Common myeloid progenitor, CD34-positive (primary cell): ENCODE data around the gene MAPKAP1.

Source experiments
- CTCF ChIA-PET: fragments of 350-600 bp; sonication (Branson Sonifier 250); formaldehyde crosslinking; loops from one replicate; lab custom pipeline; 2021; ENCODE audit warnings: antibody characterized with exemption; lab: Charles Lee
- POLR2A ChIA-PET: fragments of 350-600 bp; sonication (Branson Sonifier 250); formaldehyde crosslinking; loops from one replicate; lab custom pipeline; 2021; ENCODE audit warnings: antibody characterized with exemption; lab: Charles Lee
- DNase-seq, 3 donors: peaks; one replicate each; pipeline versions ENCODE4 v3.0.0 to v3.0.0-alpha.2; 2013
- H3K27ac ChIP-seq, 2 experiments: 1 replicate in 1 of 2; 2 replicates in 1 of 2; pipeline ENCODE4 v1.7.0; 2013; ENCODE audit warnings: inconsistent platforms in 2 of 2, low read length in 2 of 2, mild to moderate bottlenecking in 2 of 2, low read depth in 1 of 2, moderate library complexity in 1 of 2; ENCODE audit not compliant: severe bottlenecking in 2 of 2, insufficient read depth in 1 of 2, poor library complexity in 1 of 2
- H3K27me3 ChIP-seq, 5 experiments: replicated peaks in 2 of 5; 1 replicate in 3 of 5; 2 replicates in 2 of 5; pipeline versions ENCODE4 v1.6.1 to v1.7.0; 2013; ENCODE audit warnings: low read length in 4 of 5, mild to moderate bottlenecking in 2 of 5, moderate library complexity in 2 of 5, inconsistent platforms in 1 of 5; ENCODE audit not compliant: insufficient read depth in 5 of 5, control insufficient read depth in 4 of 5
- H3K36me3 ChIP-seq, 4 experiments: 1 replicate in 2 of 4; 2 replicates in 2 of 4; pipeline versions ENCODE4 v1.6.1 to v1.7.0; 2013; ENCODE audit warnings: low read length in 3 of 4, control low read depth in 1 of 4, mild to moderate bottlenecking in 1 of 4; ENCODE audit not compliant: control insufficient read depth in 4 of 4, insufficient read depth in 4 of 4
- H3K4me1 ChIP-seq, 4 experiments: 1 replicate in 3 of 4; 2 replicates in 1 of 4; pipeline versions ENCODE4 v1.6.1 to v1.7.1; 2013; ENCODE audit warnings: low read length in 3 of 4, mild to moderate bottlenecking in 3 of 4, control low read depth in 1 of 4, inconsistent platforms in 1 of 4, moderate library complexity in 1 of 4; ENCODE audit not compliant: control insufficient read depth in 4 of 4, insufficient read depth in 4 of 4; ENCODE audit errors: control extremely low read depth in 1 of 4
- H3K4me3 ChIP-seq, 7 experiments: 1 replicate in 4 of 7; 2 replicates in 3 of 7; pipeline versions ENCODE4 v1.5.1 to v1.7.0; 2013; ENCODE audit warnings: mild to moderate bottlenecking in 7 of 7, low read length in 6 of 7, moderate library complexity in 6 of 7, inconsistent platforms in 2 of 7, low read depth in 2 of 7, control low read depth in 1 of 7; ENCODE audit not compliant: insufficient read depth in 4 of 7, control insufficient read depth in 1 of 7; ENCODE audit errors: extremely low read depth in 1 of 7
- H3K9me3 ChIP-seq, 5 experiments: 1 replicate in 4 of 5; 2 replicates in 1 of 5; pipeline versions ENCODE4 v1.6.1 to v1.7.1; 2013; ENCODE audit warnings: low read length in 4 of 5, mild to moderate bottlenecking in 2 of 5, inconsistent platforms in 1 of 5, low read depth in 1 of 5, moderate library complexity in 1 of 5; ENCODE audit not compliant: control insufficient read depth in 4 of 5, insufficient read depth in 2 of 5; ENCODE audit errors: control extremely low read depth in 1 of 5
- WGBS: methylation state at CpG from one replicate; pipeline ENCODE4 v1.1.5; 2013; ENCODE audit not compliant: insufficient coverage; 5-methylcytosine and 5-hydroxymethylcytosine counted together

Gene MAPKAP1

GRCh38 chr9:125460883-125461635, 245.9 kb downstream of the MAPKAP1 start:
- peaks cover 0 to 32% (median 14%) of the 10 kb centered on the region in 4 experiments for H3K36me3 ChIP-seq
- H3K9me3 ChIP-seq = peaks cover 0 to 18% (median 15%) of the 10 kb centered on the region in 5 experiments
- H3K27ac ChIP-seq = no peak overlapping the region
- H3K4me1 ChIP-seq = peaks cover 0 to 25% (median 10%) of the 10 kb centered on the region in 4 experiments
- DNase-seq = no peak
- 97% methylated on average over 5 of the region's 8 CpGs for WGBS
- H3K4me3 ChIP-seq = no peak overlapping the region
- no peaks in the 10 kb centered on the region for H3K27me3 ChIP-seq
- ChIA-PET POLR2A (interaction anchor here (0.6 kb wide), 1 partner anchor 683 kb away, joined by 4 read pairs; no protein-coding TSS in a partner anchor), CTCF (no interaction called here)

GRCh38 chr9:125460346-125460745, 246.7 kb downstream of the MAPKAP1 start:
- Histone ChIP-seq H3K4me3 (no peak overlapping the region), H3K27me3 (no peaks in the 10 kb centered on the region), H3K4me1 (peaks cover 0 to 18% (median 7%) of the 10 kb centered on the region in 4 experiments), H3K36me3 (peaks cover 0 to 32% (median 14%) of the 10 kb centered on the region in 4 experiments), H3K27ac (no peak overlapping the region), H3K9me3 (peaks cover 0 to 24% (median 17%) of the 10 kb centered on the region in 5 experiments)
- ChIA-PET CTCF (no interaction called here), POLR2A (interaction anchor here (0.6 kb wide), 1 partner anchor 683 kb away, joined by 4 read pairs; no protein-coding TSS in a partner anchor)
- WGBS = 100% methylated on average over 5 of the region's 7 CpGs
- DNase-seq = no peak

- ChIA-PET POLR2A (no interaction called here), CTCF (interaction anchor here (1.2 to 1.3 kb wide), 2 partner anchors 16 to 17 kb away, joined by 3 to 4 read pairs; no protein-coding TSS in a partner anchor)
- peaks cover 0 to 29% (median 17%) of the 10 kb centered on the region in 5 experiments for H3K9me3 ChIP-seq
- peaks cover 2 to 29% (median 14%) of the 10 kb centered on the region in 4 experiments for H3K36me3 ChIP-seq
- H3K4me1 ChIP-seq = no peaks in the 10 kb centered on the region
- DNase-seq = no peak
- no peak overlapping the region for H3K27ac ChIP-seq
- no peaks in the 10 kb centered on the region for H3K27me3 ChIP-seq
- no peak overlapping the region for H3K4me3 ChIP-seq
- WGBS = no CpG with 5 or more reads among the region's 1 CpG
These were observed 249.7 kb downstream of the MAPKAP1 start for GRCh38 chr9:125457357-125457756.

- DNase-seq = peak in 2 of 3 donors; percentile 16 to 33
- no peaks in the 10 kb centered on the region for H3K4me1 ChIP-seq
- peaks cover 0 to 29% (median 17%) of the 10 kb centered on the region in 5 experiments for H3K9me3 ChIP-seq
- CTCF ChIA-PET = no interaction called here
- POLR2A ChIA-PET = no interaction called here
- no peak overlapping the region for H3K4me3 ChIP-seq
- H3K27me3 ChIP-seq = no peaks in the 10 kb centered on the region
- no peak overlapping the region for H3K27ac ChIP-seq
- WGBS = no CpG with 5 or more reads among the region's 4 CpGs
- H3K36me3 ChIP-seq = peaks cover 5 to 23% (median 11%) of the 10 kb centered on the region in 4 experiments
These were observed 251.1 kb downstream of the MAPKAP1 start for GRCh38 chr9:125455876-125456275.

- DNase-seq = no peak
- ChIA-PET CTCF (interaction anchor here (1.4 kb wide), 1 partner anchor 8 kb away, joined by 3 read pairs; no protein-coding TSS in a partner anchor), POLR2A (no interaction called here)
- Histone ChIP-seq H3K36me3 (peaks cover 3 to 18% (median 9%) of the 10 kb centered on the region in 4 experiments), H3K27ac (no peak overlapping the region), H3K4me1 (no peaks in the 10 kb centered on the region), H3K4me3 (no peak overlapping the region), H3K27me3 (no peaks in the 10 kb centered on the region), H3K9me3 (peaks cover 0 to 29% (median 17%) of the 10 kb centered on the region in 5 experiments)
- no CpG with 5 or more reads among the region's 1 CpG for WGBS
These were observed 251.9 kb downstream of the MAPKAP1 start for GRCh38 chr9:125455132-125455531.

GRCh38 chr9:125447202-125447802, 259.7 kb downstream of the MAPKAP1 start:
- DNase-seq = no peak
- H3K4me1 ChIP-seq = peaks cover 0 to 2% (median 0%) of the 10 kb centered on the region in 4 experiments
- H3K27ac ChIP-seq = no peak overlapping the region
- ChIA-PET CTCF (no interaction called here), POLR2A (no interaction called here)
- H3K9me3 ChIP-seq = no peaks in the 10 kb centered on the region
- 96% methylated on average over 17 of the region's 18 CpGs for WGBS
- peaks cover 0 to 23% (median 9%) of the 10 kb centered on the region in 4 experiments for H3K36me3 ChIP-seq
- no peaks in the 10 kb centered on the region for H3K27me3 ChIP-seq
- H3K4me3 ChIP-seq = no peak overlapping the region
